GM12878 (cell line): ENCODE data around the gene KIF1C. TPM values are rescaled to one million over a fixed set of nuclear protein-coding genes. Genes with fewer than 3 reads are reported as not detected.
"Not testable (repeated sequence)": the region's sequence is repeated elsewhere in the genome, so short reads cannot be mapped to it uniquely, and the experiment has no call there.

Experiments used
- ATAC-seq: fragments of 200-7000 bp; cut with Tn5 transposase; 3 replicates; pipeline ENCODE4 v1.9.1; 2020; ENCODE audit warnings: mild to moderate bottlenecking, moderate library complexity
- BruUV-seq: library from RNA; stranded (reverse); fragments of 400-500 nt; replicated peaks from 2 replicates; lab custom pipeline; 2021; lab: Mats Ljungman, UMichigan
- CTCF ChIA-PET: fragments of 300-600 bp; sonication (Branson Sonifier 250); formaldehyde crosslinking; extraction: SDS; loops from one replicate; lab custom pipeline; 2021; ENCODE audit warnings: inconsistent platforms; lab: Yijun Ruan, JAX
- POLR2A ChIA-PET: fragments of 350-600 bp; formaldehyde crosslinking; extraction: SDS; loops from one replicate; lab custom pipeline; 2021; ENCODE audit warnings: inconsistent platforms; lab: Charles Lee
- RAD21 ChIA-PET: fragments of 300-600 bp; sonication (Branson Sonifier 250); formaldehyde crosslinking; loops from one replicate; lab custom pipeline; 2023; ENCODE audit warnings: antibody characterized with exemption; ENCODE audit not compliant: unreplicated experiment; lab: Charles Lee
- SMC1A ChIA-PET: fragments of 300-600 bp; sonication (Branson Sonifier 250); formaldehyde crosslinking; loops from one replicate; lab custom pipeline; 2023; ENCODE audit not compliant: unreplicated experiment, uncharacterized antibody; lab: Charles Lee
- DNase-seq: peaks from one replicate; pipeline ENCODE4 v3.0.0-alpha.2; 2011; ENCODE audit warnings: low read depth, low spot score
- FAIRE-seq: peaks from 3 replicates; lab custom pipeline; 2011; peaks lifted over from hg19 to GRCh38; lab: Jason Lieb, UNC
- H2AFZ ChIP-seq: 2 replicates; pipeline ENCODE4 v1.6.0; 2011; ENCODE audit warnings: low read depth, low read length, control low read depth; ENCODE audit not compliant: control insufficient read depth
- H3K27ac ChIP-seq: 2 replicates; pipeline ENCODE4 v1.5.1; 2011; ENCODE audit warnings: control low read depth; ENCODE audit not compliant: control insufficient read depth, insufficient read depth
- H3K27me3 ChIP-seq, 2 experiments: replicated peaks in 1 of 2; 2 replicates each; pipeline versions ENCODE4 v1.6.0 to v1.6.1; 2011; ENCODE audit warnings: low read length in 1 of 2; ENCODE audit not compliant: control insufficient read depth in 2 of 2, insufficient read depth in 2 of 2
- H3K36me3 ChIP-seq, 2 experiments: 2 replicates each; pipeline ENCODE4 v1.5.1; 2011; ENCODE audit warnings: low read length in 1 of 2; ENCODE audit not compliant: control insufficient read depth in 2 of 2, insufficient read depth in 2 of 2
- H3K4me1 ChIP-seq: 2 replicates; pipeline ENCODE4 v1.6.1; 2011; ENCODE audit warnings: mild to moderate bottlenecking, low read length, moderate library complexity, mixed read lengths; ENCODE audit not compliant: control insufficient read depth, insufficient read depth
- H3K4me2 ChIP-seq: 2 replicates; pipeline ENCODE4 v1.6.0; 2011; ENCODE audit warnings: control low read depth; ENCODE audit not compliant: control insufficient read depth, insufficient read depth
- H3K4me3 ChIP-seq: fragments of 200-600 bp; sonication (generic); 2 replicates; pipeline ENCODE4 v1.5.1; 2016
- H3K79me2 ChIP-seq: 2 replicates; pipeline ENCODE4 v1.6.0; 2011; ENCODE audit warnings: low read length; ENCODE audit not compliant: control insufficient read depth, insufficient read depth
- H3K9ac ChIP-seq: 2 replicates; pipeline ENCODE4 v1.8.0; 2011; ENCODE audit warnings: low read length, control low read depth, mixed read lengths; ENCODE audit not compliant: control insufficient read depth, insufficient read depth
- H3K9me3 ChIP-seq: replicated peaks from 3 replicates; pipeline ENCODE4 v1.5.1; 2011; ENCODE audit warnings: mild to moderate bottlenecking, low read length; ENCODE audit not compliant: control insufficient read depth, insufficient read depth
- H4K20me1 ChIP-seq: 2 replicates; pipeline ENCODE4 v1.6.0; 2011; ENCODE audit not compliant: control insufficient read depth, insufficient read depth
- CBX5 ChIP-seq: sonication (generic); IDR thresholded peaks from 2 replicates; pipeline ENCODE4 v1.6.1; 2016; ENCODE audit warnings: low read depth, moderate library complexity, mild to moderate bottlenecking, inconsistent platforms
- MYC ChIP-seq: IDR thresholded peaks from 2 replicates; pipeline ENCODE4 v1.6.1; 2011; ENCODE audit warnings: mild to moderate bottlenecking, low read length, moderate library complexity, inconsistent platforms; ENCODE audit not compliant: insufficient read depth, insufficient replicate concordance, insufficient read length, severe bottlenecking
- ZNF217 ChIP-seq: fragments of 450-650 bp; IDR thresholded peaks from 2 replicates; pipeline ENCODE4 v1.6.1; 2017; ENCODE audit warnings: antibody characterized with exemption, mild to moderate bottlenecking
- WGBS: methylation state at CpG from one replicate; pipeline ENCODE4 v1.1.6; 2016; ENCODE audit warnings: low lambda C conversion rate; ENCODE audit not compliant: insufficient replicate concordance, insufficient coverage; ENCODE audit errors: missing lambda C conversion rate; 5-methylcytosine and 5-hydroxymethylcytosine counted together
- in situ Hi-C: fragments of 300-500 bp; cut with MboI; formaldehyde crosslinking; loops from 9 replicates; pipeline ENCODE4 v1.14.3; 2018; ENCODE audit warnings: mixed read lengths
- intact Hi-C: fragments of 100-400 bp; cut with micrococcal nuclease; formaldehyde crosslinking; loops from one replicate; pipeline ENCODE4 v1.14.2; 2022; ENCODE audit not compliant: unreplicated experiment
- microRNA-seq: library from miRNA; unstranded; fragments of <30 nt; microRNA quantifications from one replicate; pipeline ENCODE4, GENCODE V29; 2018
- polyA plus RNA-seq, 11 experiments: library from polyadenylated mRNA; depleted of rRNA in 4 of 11; unstranded in 6 of 11; stranded (reverse) in 5 of 11; fragments of >200 nt; fragmentation: Nextera tagmentation in 4 of 11; fragmentation: Illumina TruSeq in 1 of 11; extraction: Ambion mirVana in 4 of 11; extraction: Trizol in 1 of 11; gene quantifications; 1 replicate in 1 of 11; 2 replicates in 10 of 11; pipeline versions ENCODE4 v1.2.1 to v1.2.3, GENCODE V29; 2011 to 2016; ENCODE audit warnings: inconsistent platforms in 2 of 11, missing spikeins in 2 of 11, low read depth in 1 of 11
- small RNA-seq: library from RNA; depleted of rRNA; stranded (forward); fragments of <200 nt; gene quantifications from one replicate; pipeline ENCODE3, GENCODE V24; 2014
- total RNA-seq, 4 experiments: library from RNA; depleted of rRNA in 3 of 4; stranded (reverse); fragments of >200 nt in 3 of 4; fragmentation: Illumina TruSeq in 1 of 4; extraction: Trizol in 1 of 4; gene quantifications; 2 replicates each; pipeline versions ENCODE4 v1.2.1 to v1.2.3, GENCODE V29; 2013 to 2021

KIF1C gene
- total and polyA plus RNA-seq, 10 of the 15 experiments (the other 5 are each of a cell fraction or from before 2014, with no cell fraction given): 1.4 to 65.9 (median 21.1) TPM

GRCh38 chr17:5077275-5077674 lies 79.5 kb downstream of the KIF1C start:
- FAIRE-seq, CTCF ChIA-PET, H4K20me1 ChIP-seq, H2AFZ ChIP-seq, H3K9ac ChIP-seq, DNase-seq, ATAC-seq, BruUV-seq, H3K79me2 ChIP-seq, H3K27ac ChIP-seq, H3K27me3 ChIP-seq, in situ Hi-C loops, SMC1A ChIA-PET, RAD21 ChIA-PET, H3K4me3 ChIP-seq, H3K4me2 ChIP-seq, H3K4me1 ChIP-seq, H3K36me3 ChIP-seq: not testable (repeated sequence)
- POLR2A ChIA-PET: interaction anchor here (1.3 to 1.4 kb wide), 2 partner anchors 78 to 110 kb away, joined by 3 to 4 read pairs; partner anchors contain the start of gene SPAG7
- H3K9me3 ChIP-seq: peaks cover 14% of the 10 kb centered on the region; the same call in 2 of the 3 replicates
- intact Hi-C loops: loop anchor here (5.0 kb wide), 1 partner anchor 160 kb away; no protein-coding TSS in a partner anchor
- 98% methylated on average over 24 of the region's 24 CpGs for WGBS

DNA sequence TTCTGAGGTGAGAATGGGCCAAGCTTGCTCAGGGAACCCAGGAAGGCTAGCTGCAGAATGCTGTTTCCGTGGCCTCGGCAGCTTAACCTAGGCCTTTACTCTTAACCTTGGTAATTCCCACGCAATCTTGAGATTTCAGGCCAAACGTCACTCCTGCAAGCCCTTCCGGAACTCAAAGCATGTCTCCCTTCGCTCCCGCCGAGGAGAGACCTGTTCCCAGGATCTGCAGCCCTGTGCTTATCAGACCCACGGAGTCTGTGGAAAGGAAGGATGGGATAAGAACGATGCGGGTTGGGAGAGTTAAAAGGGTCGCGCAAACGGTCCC lies 80.0 kb downstream of the KIF1C start:
- intact Hi-C loops: loop anchor here (2.0 to 5.0 kb wide), 2 partner anchors 113 to 160 kb away; partner anchors contain the start of gene ZNF594
- no peak for DNase-seq
- no peaks in the 10 kb centered on the region for H4K20me1 ChIP-seq
- no peaks in the 10 kb centered on the region for H3K27me3 ChIP-seq
- 61% methylated on average over 14 of the region's 14 CpGs for WGBS
- no peaks in the 10 kb centered on the region for H3K36me3 ChIP-seq
- FAIRE-seq: no peak
- H3K4me2 ChIP-seq: peak overlapping the region; percentile 56
- no peak for TF ChIP-seq ZNF217
- no peak for TF ChIP-seq CBX5
- TF ChIP-seq MYC: no peak
- H3K27ac ChIP-seq: peak overlapping the region; percentile 66
- CTCF ChIA-PET: interaction anchor here (2.6 kb wide), 1 partner anchor 33 kb away, joined by 13 read pairs; the partner anchor contains the start of gene ZNF232
- H3K9ac ChIP-seq: peak overlapping the region; percentile 72
- peaks cover 2% of the 10 kb centered on the region; the same call in 1 of the 2 replicates for H3K79me2 ChIP-seq
- H2AFZ ChIP-seq: peak overlapping the region; percentile 70
- POLR2A ChIA-PET: interaction anchor here (1.3 to 1.5 kb wide), 3 partner anchors 79 to 150 kb away, joined by 3 to 4 read pairs (median 3); partner anchors contain the start of gene SPAG7
- in situ Hi-C loops: no loop called here
- peak overlapping the region; percentile 67; the same call in 1 of the 2 replicates for H3K4me3 ChIP-seq
- SMC1A ChIA-PET: interaction anchor here (1.3 to 3.3 kb wide), 2 partner anchors 17 to 35 kb away, joined by 4 to 15 read pairs; partner anchors contain the start of gene ZNF232
- TSS peak; percentile 89 for BruUV-seq
- H3K9me3 ChIP-seq: peaks cover 14% of the 10 kb centered on the region; the same call in 2 of the 3 replicates
- peaks cover 3% of the 10 kb centered on the region for H3K4me1 ChIP-seq
- RAD21 ChIA-PET: no interaction called here
- ATAC-seq: no peak

Small RNAs within 50 kb of the gene (microRNA-seq; reads per million reads assigned to microRNA genes)
- gene MIR6864 (0.56 reads per million), gene MIR6865 (not detected)

Small RNAs within 50 kb of the gene (small RNA-seq; reads per million reads assigned to genes)
- not detected for gene MIR6864
- gene MIR6865: 0.16 reads per million

Other genes starting within 250 kb of the KIF1C start
Only the 7 nearest of the 22 such genes appear.
- 47.6 and 52.9 TPM in 2 replicates for gene RNF167, start 57.7 kb upstream of the KIF1C start, total RNA-seq (2014; rRNA removed)
- 57.4 and 63.9 TPM in 2 replicates for gene RNF167, start 57.7 kb upstream of the KIF1C start, total RNA-seq (2014; rRNA removed; fragmentation: Illumina TruSeq; extraction: Trizol)
- 86.5 and 91.3 TPM in 2 replicates for gene RNF167, start 57.7 kb upstream of the KIF1C start, total RNA-seq (2021)
- 58.4 and 90.7 TPM in 2 replicates for gene RNF167, start 57.7 kb upstream of the KIF1C start, polyA plus RNA-seq (2011; rRNA removed)
- gene RNF167, start 57.7 kb upstream of the KIF1C start, polyA plus RNA-seq (2014; fragmentation: Illumina TruSeq; extraction: Trizol): 132 and 147 TPM in 2 replicates
- 10 to 100 TPM; 33.6 to 35.3 TPM for gene RNF167, start 57.7 kb upstream of the KIF1C start, polyA plus RNA-seq (2014; fragmentation: Nextera tagmentation; extraction: Ambion mirVana)
- gene RNF167, start 57.7 kb upstream of the KIF1C start, polyA plus RNA-seq (2014; rRNA removed): 87.1 and 87.9 TPM in 2 replicates
- 10 to 100 TPM; 49.7 to 57.7 TPM for gene RNF167, start 57.7 kb upstream of the KIF1C start, polyA plus RNA-seq (2016; fragmentation: Nextera tagmentation; extraction: Ambion mirVana)
- gene PFN1, start 49.4 kb upstream of the KIF1C start, total RNA-seq (2014; rRNA removed): 1,668 and 2,039 TPM in 2 replicates
- gene PFN1, start 49.4 kb upstream of the KIF1C start, total RNA-seq (2014; rRNA removed; fragmentation: Illumina TruSeq; extraction: Trizol): 812 and 920 TPM in 2 replicates
- gene PFN1, start 49.4 kb upstream of the KIF1C start, total RNA-seq (2021): 1,903 and 1,912 TPM in 2 replicates
- 705 and 1,560 TPM in 2 replicates for gene PFN1, start 49.4 kb upstream of the KIF1C start, polyA plus RNA-seq (2011; rRNA removed)
- gene PFN1, start 49.4 kb upstream of the KIF1C start, polyA plus RNA-seq (2014; fragmentation: Illumina TruSeq; extraction: Trizol): 1,675 and 1,933 TPM in 2 replicates
- 100 to 1,000 TPM; 154 to 558 TPM for gene PFN1, start 49.4 kb upstream of the KIF1C start, polyA plus RNA-seq (2014; fragmentation: Nextera tagmentation; extraction: Ambion mirVana)
- 3,016 and 4,055 TPM in 2 replicates for gene PFN1, start 49.4 kb upstream of the KIF1C start, polyA plus RNA-seq (2014; rRNA removed)
- gene PFN1, start 49.4 kb upstream of the KIF1C start, polyA plus RNA-seq (2016; fragmentation: Nextera tagmentation; extraction: Ambion mirVana): 1,000 to 10,000 TPM; 3,739 to 3,892 TPM
- gene ENO3, start 46.8 kb upstream of the KIF1C start, total RNA-seq (2014; rRNA removed): 10.4 and 11.1 TPM in 2 replicates
- 9.7 and 10.4 TPM in 2 replicates for gene ENO3, start 46.8 kb upstream of the KIF1C start, total RNA-seq (2014; rRNA removed; fragmentation: Illumina TruSeq; extraction: Trizol)
- 24.4 and 28.4 TPM in 2 replicates for gene ENO3, start 46.8 kb upstream of the KIF1C start, total RNA-seq (2021)
- gene ENO3, start 46.8 kb upstream of the KIF1C start, polyA plus RNA-seq (2011; rRNA removed): 19.8 and 25.6 TPM in 2 replicates
- gene ENO3, start 46.8 kb upstream of the KIF1C start, polyA plus RNA-seq (2014; fragmentation: Illumina TruSeq; extraction: Trizol): 9.0 and 15.2 TPM in 2 replicates
- gene ENO3, start 46.8 kb upstream of the KIF1C start, polyA plus RNA-seq (2014; fragmentation: Nextera tagmentation; extraction: Ambion mirVana): 10 to 100 TPM in 1 of 2 experiments, 1 to 10 TPM in 1; 6.8 to 14.5 TPM
- 26.3 and 31.5 TPM in 2 replicates for gene ENO3, start 46.8 kb upstream of the KIF1C start, polyA plus RNA-seq (2014; rRNA removed)
- gene ENO3, start 46.8 kb upstream of the KIF1C start, polyA plus RNA-seq (2016; fragmentation: Nextera tagmentation; extraction: Ambion mirVana): 10 to 100 TPM; 18.8 to 19.7 TPM
- 76.5 and 80.2 TPM in 2 replicates for gene SPAG7, start 30.1 kb upstream of the KIF1C start, total RNA-seq (2014; rRNA removed)
- gene SPAG7, start 30.1 kb upstream of the KIF1C start, total RNA-seq (2014; rRNA removed; fragmentation: Illumina TruSeq; extraction: Trizol): 94.4 and 99.2 TPM in 2 replicates
- gene SPAG7, start 30.1 kb upstream of the KIF1C start, total RNA-seq (2021): 76.5 and 77.5 TPM in 2 replicates
- gene SPAG7, start 30.1 kb upstream of the KIF1C start, polyA plus RNA-seq (2011; rRNA removed): 73.8 and 78.2 TPM in 2 replicates
- gene SPAG7, start 30.1 kb upstream of the KIF1C start, polyA plus RNA-seq (2014; fragmentation: Illumina TruSeq; extraction: Trizol): 46.5 and 107 TPM in 2 replicates
- gene SPAG7, start 30.1 kb upstream of the KIF1C start, polyA plus RNA-seq (2014; fragmentation: Nextera tagmentation; extraction: Ambion mirVana): 10 to 100 TPM in 1 of 2 experiments, 1 to 10 TPM in 1; 7.9 to 31.7 TPM
- 96.3 and 105 TPM in 2 replicates for gene SPAG7, start 30.1 kb upstream of the KIF1C start, polyA plus RNA-seq (2014; rRNA removed)
- 100 to 1,000 TPM; 133 to 146 TPM for gene SPAG7, start 30.1 kb upstream of the KIF1C start, polyA plus RNA-seq (2016; fragmentation: Nextera tagmentation; extraction: Ambion mirVana)
- 3.2 and 4.1 TPM in 2 replicates for gene CAMTA2, start 10.3 kb upstream of the KIF1C start, total RNA-seq (2014; rRNA removed)
- 4.6 and 5.7 TPM in 2 replicates for gene CAMTA2, start 10.3 kb upstream of the KIF1C start, total RNA-seq (2014; rRNA removed; fragmentation: Illumina TruSeq; extraction: Trizol)
- gene CAMTA2, start 10.3 kb upstream of the KIF1C start, total RNA-seq (2021): 27.7 and 29.3 TPM in 2 replicates
- 6.3 and 9.9 TPM in 2 replicates for gene CAMTA2, start 10.3 kb upstream of the KIF1C start, polyA plus RNA-seq (2011; rRNA removed)
- 7.3 and 15.9 TPM in 2 replicates for gene CAMTA2, start 10.3 kb upstream of the KIF1C start, polyA plus RNA-seq (2014; fragmentation: Illumina TruSeq; extraction: Trizol)
- gene CAMTA2, start 10.3 kb upstream of the KIF1C start, polyA plus RNA-seq (2014; fragmentation: Nextera tagmentation; extraction: Ambion mirVana): 1 to 10 TPM in 1 of 2 experiments, under 1 TPM in 1; 0.42 to 1.7 TPM
- 24.7 and 26.8 TPM in 2 replicates for gene CAMTA2, start 10.3 kb upstream of the KIF1C start, polyA plus RNA-seq (2014; rRNA removed)
- gene CAMTA2, start 10.3 kb upstream of the KIF1C start, polyA plus RNA-seq (2016; fragmentation: Nextera tagmentation; extraction: Ambion mirVana): 10 to 100 TPM; 12.5 to 13.1 TPM
- 0.16 and 0.28 TPM in 2 replicates for gene INCA1, start 428 bp upstream of the KIF1C start, total RNA-seq (2014; rRNA removed)
- gene INCA1, start 428 bp upstream of the KIF1C start, total RNA-seq (2014; rRNA removed; fragmentation: Illumina TruSeq; extraction: Trizol): 0.18 and 0.27 TPM in 2 replicates
- 0.21 and 0.29 TPM in 2 replicates for gene INCA1, start 428 bp upstream of the KIF1C start, total RNA-seq (2021)
- gene INCA1, start 428 bp upstream of the KIF1C start, polyA plus RNA-seq (2011; rRNA removed): 0.29 and 0.36 TPM in 2 replicates
- 0.19 and 0.49 TPM in 2 replicates for gene INCA1, start 428 bp upstream of the KIF1C start, polyA plus RNA-seq (2014; fragmentation: Illumina TruSeq; extraction: Trizol)
- gene INCA1, start 428 bp upstream of the KIF1C start, polyA plus RNA-seq (2014; fragmentation: Nextera tagmentation; extraction: Ambion mirVana): under 1 TPM; 0.61 to 0.64 TPM
- 0.15 and 0.77 TPM in 2 replicates for gene INCA1, start 428 bp upstream of the KIF1C start, polyA plus RNA-seq (2014; rRNA removed)
- 1 to 10 TPM in 1 of 2 experiments, under 1 TPM in 1; 0.99 to 1.8 TPM for gene INCA1, start 428 bp upstream of the KIF1C start, polyA plus RNA-seq (2016; fragmentation: Nextera tagmentation; extraction: Ambion mirVana)
- 0.11 TPM in 1 of 2 replicates, not detected in the other for gene SLC52A1, start 37.5 kb downstream of the KIF1C start, total RNA-seq (2014; rRNA removed)
- not detected in 2 replicates for gene SLC52A1, start 37.5 kb downstream of the KIF1C start, total RNA-seq (2014; rRNA removed; fragmentation: Illumina TruSeq; extraction: Trizol)
- not detected in 2 replicates for gene SLC52A1, start 37.5 kb downstream of the KIF1C start, total RNA-seq (2021)
- not detected in 2 replicates for gene SLC52A1, start 37.5 kb downstream of the KIF1C start, polyA plus RNA-seq (2011; rRNA removed)
- not detected in 2 replicates for gene SLC52A1, start 37.5 kb downstream of the KIF1C start, polyA plus RNA-seq (2014; fragmentation: Illumina TruSeq; extraction: Trizol)
- gene SLC52A1, start 37.5 kb downstream of the KIF1C start, polyA plus RNA-seq (2014; fragmentation: Nextera tagmentation; extraction: Ambion mirVana): not detected
- 0.04 and 0.06 TPM in 2 replicates for gene SLC52A1, start 37.5 kb downstream of the KIF1C start, polyA plus RNA-seq (2014; rRNA removed)
- not detected for gene SLC52A1, start 37.5 kb downstream of the KIF1C start, polyA plus RNA-seq (2016; fragmentation: Nextera tagmentation; extraction: Ambion mirVana)